ENCODE data around the gene CDC34. TPM values are rescaled to one million over a fixed set of nuclear protein-coding genes. Genes with fewer than 3 reads are reported as not detected.

CDC34 gene
- total RNA-seq, 6 experiments from 2014 or later: 63.8 to 79.9 (median 64.6) TPM

DNA sequence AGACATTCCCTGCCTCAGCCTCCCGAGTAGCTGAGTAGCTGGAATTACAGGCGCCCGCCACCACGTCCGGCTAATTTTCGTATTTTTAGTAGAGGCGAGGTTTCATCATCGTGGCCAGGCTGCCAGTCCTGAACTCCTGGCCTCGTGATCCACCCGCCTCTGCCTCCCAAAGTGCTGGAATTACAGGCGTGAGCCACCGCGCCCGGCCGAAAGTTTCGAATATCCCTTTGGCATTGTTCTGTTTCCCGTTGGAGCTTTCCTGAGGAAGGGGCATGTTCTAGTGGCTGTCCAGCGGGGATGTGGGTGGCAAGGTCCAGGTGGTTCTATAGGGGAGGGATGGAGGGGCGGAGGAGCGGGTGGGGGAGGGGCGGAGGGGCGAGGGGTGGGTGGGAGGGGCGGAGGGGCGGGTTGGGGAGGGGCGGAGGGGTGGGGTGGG, 38.7 kb downstream of the CDC34 start:
- no peak for DNase-seq
- Mint-ChIP-seq H3K9me3 (peaks cover 7% of the 10 kb centered on the region), H3K27me3 (ENCODE audit: insufficient read depth) (peaks cover 7% of the 10 kb centered on the region), H3K36me3 (ENCODE audit: low read depth) (no peaks in the 10 kb centered on the region), H3K4me3 (no peak overlapping the region), H3K27ac (no peak overlapping the region), H3K4me1 (ENCODE audit: low read depth) (peaks cover 25% of the 10 kb centered on the region)
- TF ChIP-seq, protein P1, sequence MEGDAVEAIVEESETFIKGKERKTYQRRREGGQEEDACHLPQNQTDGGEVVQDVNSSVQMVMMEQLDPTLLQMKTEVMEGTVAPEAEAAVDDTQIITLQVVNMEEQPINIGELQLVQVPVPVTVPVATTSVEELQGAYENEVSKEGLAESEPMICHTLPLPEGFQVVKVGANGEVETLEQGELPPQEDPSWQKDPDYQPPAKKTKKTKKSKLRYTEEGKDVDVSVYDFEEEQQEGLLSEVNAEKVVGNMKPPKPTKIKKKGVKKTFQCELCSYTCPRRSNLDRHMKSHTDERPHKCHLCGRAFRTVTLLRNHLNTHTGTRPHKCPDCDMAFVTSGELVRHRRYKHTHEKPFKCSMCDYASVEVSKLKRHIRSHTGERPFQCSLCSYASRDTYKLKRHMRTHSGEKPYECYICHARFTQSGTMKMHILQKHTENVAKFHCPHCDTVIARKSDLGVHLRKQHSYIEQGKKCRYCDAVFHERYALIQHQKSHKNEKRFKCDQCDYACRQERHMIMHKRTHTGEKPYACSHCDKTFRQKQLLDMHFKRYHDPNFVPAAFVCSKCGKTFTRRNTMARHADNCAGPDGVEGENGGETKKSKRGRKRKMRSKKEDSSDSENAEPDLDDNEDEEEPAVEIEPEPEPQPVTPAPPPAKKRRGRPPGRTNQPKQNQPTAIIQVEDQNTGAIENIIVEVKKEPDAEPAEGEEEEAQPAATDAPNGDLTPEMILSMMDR (IDR thresholded peaks at IDR 0.05): no peak

DNA sequence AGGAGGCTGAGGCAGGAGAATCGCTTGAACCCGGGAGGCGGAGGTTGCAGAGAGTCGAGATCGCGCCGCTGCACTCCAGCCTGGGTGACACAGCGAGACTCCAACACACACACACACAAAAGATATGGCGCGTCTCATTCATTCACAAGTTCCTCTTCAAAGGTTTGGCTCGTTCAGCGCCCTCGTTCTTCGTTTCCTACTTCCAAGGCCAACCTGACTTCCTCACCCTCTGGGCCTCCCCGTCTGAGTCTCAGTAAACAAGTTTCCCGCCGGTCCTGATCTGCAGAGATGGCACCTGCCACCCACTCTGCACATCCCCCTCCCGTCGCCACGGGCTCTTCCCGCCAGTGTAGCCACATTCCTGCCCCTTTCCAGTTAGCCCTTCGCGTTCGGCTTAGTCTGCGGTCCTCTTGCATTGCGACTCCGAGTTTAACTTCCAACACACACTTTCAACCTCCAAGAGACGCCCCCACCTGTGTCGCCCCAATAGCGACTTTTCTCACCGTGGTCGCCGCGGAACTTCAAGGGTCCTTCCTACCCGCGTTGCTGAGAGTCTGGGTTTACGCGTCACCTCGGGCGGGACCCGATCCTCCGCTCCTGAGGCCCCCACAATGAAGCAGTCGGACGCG, 39.5 kb downstream of the CDC34 start:
- peak overlapping the region; percentile 95 for H3K27ac Mint-ChIP-seq
- TF ChIP-seq, protein P1 (IDR thresholded peaks at IDR 0.05): no peak
- no peak for DNase-seq

DNA sequence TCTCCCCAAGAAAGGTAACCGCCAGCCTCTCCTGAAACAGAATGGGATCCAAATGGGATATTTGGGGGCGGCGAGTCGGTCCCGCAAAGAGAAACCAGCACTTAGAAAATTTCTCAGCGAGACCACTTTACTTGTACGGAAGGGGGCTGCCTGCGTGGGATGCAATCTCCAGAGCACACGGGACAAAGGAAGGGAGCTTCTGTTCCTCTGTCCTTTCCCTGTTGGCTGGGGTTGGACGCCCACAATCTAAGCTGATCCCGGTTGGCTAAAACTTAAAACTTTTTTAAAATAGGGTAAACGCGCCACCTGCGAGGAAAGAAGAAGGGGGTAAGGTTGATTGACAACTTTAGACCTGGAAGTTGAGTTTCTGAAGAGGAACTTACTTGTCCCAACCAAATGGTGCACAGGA, 40.0 kb downstream of the CDC34 start:
- H3K27ac Mint-ChIP-seq: peak overlapping the region; percentile 95
- H3K36me3 Mint-ChIP-seq (ENCODE audit: low read depth): no peaks in the 10 kb centered on the region
- peaks cover 32% of the 10 kb centered on the region for H3K4me1 Mint-ChIP-seq (ENCODE audit: low read depth)
- peaks cover 6% of the 10 kb centered on the region for H3K27me3 Mint-ChIP-seq (ENCODE audit: insufficient read depth)
- DNase-seq: peak; percentile 39
- peak overlapping the region; percentile 93 for H3K4me3 Mint-ChIP-seq
- TF ChIP-seq, protein P1 (IDR thresholded peaks at IDR 0.05): no peak
- peaks cover 7% of the 10 kb centered on the region for H3K9me3 Mint-ChIP-seq

More for the DNA sequence above, 39.5 kb downstream of the CDC34 start:
- Mint-ChIP-seq H3K9me3 (peaks cover 7% of the 10 kb centered on the region), H3K4me1 (ENCODE audit: low read depth) (peaks cover 27% of the 10 kb centered on the region), H3K4me3 (peak overlapping the region; percentile 93), H3K36me3 (ENCODE audit: low read depth) (no peaks in the 10 kb centered on the region), H3K27me3 (ENCODE audit: insufficient read depth) (peaks cover 6% of the 10 kb centered on the region)

DNA sequence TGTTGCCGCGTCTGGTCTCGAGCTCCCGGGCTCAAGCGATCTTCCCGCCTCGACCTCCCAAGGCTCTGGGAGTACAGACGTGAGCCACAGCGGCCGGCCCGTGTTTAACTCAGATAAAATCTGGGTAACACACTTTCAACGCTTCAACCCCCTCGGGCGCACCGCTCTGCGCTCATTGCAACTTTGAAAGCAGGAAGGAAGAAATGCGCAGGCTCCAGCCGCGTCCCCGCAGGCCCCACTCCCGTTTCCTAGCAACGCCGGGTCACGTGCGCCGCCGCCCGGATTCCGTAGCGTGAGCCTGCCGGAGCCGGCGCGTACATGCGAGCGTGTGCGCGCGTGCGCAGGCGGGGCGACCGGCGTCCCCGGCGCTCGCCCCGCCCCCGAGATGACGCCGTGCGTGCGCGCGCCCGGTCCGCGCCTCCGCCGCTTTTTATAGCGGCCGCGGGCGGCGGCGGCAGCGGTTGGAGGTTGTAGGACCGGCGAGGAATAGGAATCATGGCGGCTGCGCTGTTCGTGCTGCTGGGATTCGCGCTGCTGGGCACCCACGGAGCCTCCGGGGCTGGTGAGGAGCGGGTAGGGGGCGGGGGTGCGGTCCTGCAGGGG, 40.7 kb downstream of the CDC34 start, which contains the start of gene BSG:
TSS of gene BSG (plus strand) at position 457 of the 603 bp plus-strand sequence. CDS start at position 496, 39 bp downstream.
- Mint-ChIP-seq H3K9me3 (peaks cover 7% of the 10 kb centered on the region), H3K4me3 (peak within 1 kb of the TSS; percentile 93), H3K27me3 (ENCODE audit: insufficient read depth) (peaks cover 6% of the 10 kb centered on the region), H3K27ac (peak within 1 kb of the TSS; percentile 95), H3K36me3 (ENCODE audit: low read depth) (no peaks in the 10 kb centered on the region), H3K4me1 (ENCODE audit: low read depth) (peaks cover 35% of the 10 kb centered on the region)
- TF ChIP-seq, protein P1 (IDR thresholded peaks at IDR 0.05): no peak
- peak; percentile 98 for DNase-seq

DNA sequence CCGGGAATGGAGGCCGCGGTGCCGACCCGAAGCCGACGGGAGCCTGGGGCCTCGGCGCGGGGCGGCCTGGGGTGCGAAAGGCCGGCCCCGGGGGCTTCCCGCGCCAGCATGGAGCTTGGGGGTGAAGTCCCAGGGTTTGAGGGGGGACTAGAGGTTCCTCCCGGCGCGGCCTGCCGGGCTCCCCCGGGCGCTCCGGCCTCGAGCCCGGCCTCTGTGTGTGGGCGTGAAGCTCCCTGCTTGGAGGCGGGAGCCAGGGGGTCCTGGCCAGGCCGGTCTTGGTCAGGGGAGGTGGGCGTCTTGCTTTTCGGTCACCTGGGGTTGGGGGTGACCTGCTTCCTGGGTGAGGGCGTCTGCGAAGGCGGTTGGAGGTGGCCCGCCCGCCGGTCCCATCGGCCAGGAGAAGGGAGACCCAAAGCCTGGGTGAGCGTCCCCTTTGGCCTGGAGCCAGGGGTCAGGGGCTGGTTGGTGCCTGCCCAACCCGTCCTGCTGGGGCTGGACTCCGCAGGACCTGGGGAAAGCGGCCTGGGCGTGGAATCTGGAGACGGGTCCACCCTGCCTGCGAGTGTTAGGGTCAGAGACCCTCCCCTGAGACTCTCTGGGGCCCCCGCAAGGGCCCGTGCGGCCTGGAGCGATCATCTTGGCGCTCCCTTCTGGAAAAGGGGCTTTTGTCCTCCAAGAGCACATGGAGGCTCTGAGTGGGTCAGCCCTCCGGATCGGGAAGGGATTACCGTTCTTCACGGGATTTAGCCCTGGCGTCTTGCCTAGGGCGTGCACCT, 41.4 kb downstream of the CDC34 start:
- Mint-ChIP-seq H3K27me3 (ENCODE audit: insufficient read depth) (peaks cover 6% of the 10 kb centered on the region), H3K36me3 (ENCODE audit: low read depth) (no peaks in the 10 kb centered on the region), H3K27ac (peak overlapping the region; percentile 95), H3K4me1 (ENCODE audit: low read depth) (peaks cover 35% of the 10 kb centered on the region), H3K4me3 (peak overlapping the region; percentile 92), H3K9me3 (peaks cover 7% of the 10 kb centered on the region)
- TF ChIP-seq, protein P1 (IDR thresholded peaks at IDR 0.05): no peak
- peak; percentile 43 for DNase-seq

Measured in HFFc6 (cell line).